HPDE6-E6E7 (cell line): ENCODE measurements around the gene ELMO2.

Experiments
- DNase-seq: peaks from one replicate; pipeline ENCODE4 v3.0.0; 2011; ENCODE audit warnings: missing footprints; ENCODE audit errors: extremely low spot score

The ELMO2 gene

GRCh38 chr20:46333161-46333991 lies 73.0 kb downstream of the ELMO2 start:
- no peak for DNase-seq

- DNase-seq, result no peak
Measured at GRCh38 chr20:46332373-46333160, 73.8 kb downstream of the ELMO2 start.

- DNase-seq, result no peak
Measured at GRCh38 chr20:46331611-46332361, 74.6 kb downstream of the ELMO2 start.

GRCh38 chr20:46330831-46331371 lies 75.5 kb downstream of the ELMO2 start:
- no peak for DNase-seq

GRCh38 chr20:46330072-46330763 lies 76.2 kb downstream of the ELMO2 start:
- no peak for DNase-seq

- no peak for DNase-seq
Measured at GRCh38 chr20:46328200-46328882, 78.1 kb downstream of the ELMO2 start.

GRCh38 chr20:46327557-46327956 lies 78.9 kb downstream of the ELMO2 start:
- DNase-seq, result no peak

GRCh38 chr20:46325789-46326188 lies 80.6 kb downstream of the ELMO2 start:
- no peak for DNase-seq

GRCh38 chr20:46324960-46325703 lies 81.3 kb downstream of the ELMO2 start:
- DNase-seq, result no peak

GRCh38 chr20:46324379-46324778 lies 82.0 kb downstream of the ELMO2 start:
- no peak for DNase-seq

- DNase-seq, result no peak
Measured at GRCh38 chr20:46323557-46323956, 82.9 kb downstream of the ELMO2 start.

GRCh38 chr20:46322641-46323040 lies 83.8 kb downstream of the ELMO2 start:
- DNase-seq, result no peak

- no peak for DNase-seq
Measured at GRCh38 chr20:46317685-46318177, 88.7 kb downstream of the ELMO2 start.

GRCh38 chr20:46316984-46317684 lies 89.3 kb downstream of the ELMO2 start:
- no peak for DNase-seq
